CD4-positive, alpha-beta T cell (primary cell): ENCODE data around the gene LDB2. TPM values are rescaled to one million over a fixed set of nuclear protein-coding genes. Genes with fewer than 3 reads are reported as not detected.

Experiments used
- ATAC-seq: fragments of 200-7000 bp; cut with Tn5 transposase; one replicate; pipeline ENCODE4 v1.10.0; 2022; ENCODE audit warnings: mild to moderate bottlenecking; ENCODE audit not compliant: poor library complexity
- CTCF ChIA-PET: fragments of 350-600 bp; sonication (Branson Sonifier 250); formaldehyde crosslinking; loops from one replicate; lab custom pipeline; 2021; ENCODE audit warnings: antibody characterized with exemption, inconsistent platforms; lab: Charles Lee
- POLR2A ChIA-PET: fragments of 350-600 bp; sonication (Branson Sonifier 250); formaldehyde crosslinking; loops from one replicate; lab custom pipeline; 2021; ENCODE audit warnings: antibody characterized with exemption, inconsistent platforms; lab: Charles Lee
- DNase-seq, 14 experiments: peaks; one replicate each; pipeline ENCODE4 v3.0.0-alpha.2; 2013 to 2020; ENCODE audit warnings: mixed read lengths in 2 of 14
- H3K27ac ChIP-seq, 2 donors: one replicate each; pipeline versions ENCODE4 v1.5.1 to v1.7.0; 2013; ENCODE audit warnings: low read length in 2 of 2, low read depth in 1 of 2, mild to moderate bottlenecking in 1 of 2
- H3K27me3 ChIP-seq, 2 experiments: 1 replicate in 1 of 2; 2 replicates in 1 of 2; pipeline versions ENCODE4 v1.6.1 to v1.7.0; 2013; ENCODE audit warnings: low read length in 2 of 2, control low read depth in 1 of 2, mild to moderate bottlenecking in 1 of 2, moderate library complexity in 1 of 2; ENCODE audit not compliant: insufficient read depth in 2 of 2, control insufficient read depth in 1 of 2
- H3K36me3 ChIP-seq: one replicate; pipeline ENCODE4 v1.6.1; 2013; ENCODE audit warnings: low read length, control low read depth; ENCODE audit not compliant: insufficient read depth
- H3K4me1 ChIP-seq: one replicate; pipeline ENCODE4 v1.6.1; 2013; ENCODE audit warnings: low read length, control low read depth; ENCODE audit not compliant: insufficient read depth
- H3K4me3 ChIP-seq: one replicate; pipeline ENCODE4 v1.5.1; 2013; ENCODE audit warnings: mild to moderate bottlenecking, low read length, moderate library complexity
- H3K9me3 ChIP-seq, 2 experiments: 1 replicate in 1 of 2; 2 replicates in 1 of 2; pipeline versions ENCODE4 v1.6.1 to v1.7.0; 2013; ENCODE audit warnings: low read length in 2 of 2, mild to moderate bottlenecking in 2 of 2, control low read depth in 1 of 2, moderate library complexity in 1 of 2; ENCODE audit not compliant: control insufficient read depth in 1 of 2, insufficient read depth in 1 of 2
- H3K27ac Mint-ChIP-seq: one replicate; pipeline ENCODE4 v1.8.0; 2020; ENCODE audit warnings: mixed read lengths
- H3K27me3 Mint-ChIP-seq: one replicate; pipeline ENCODE4 v1.8.0; 2021; ENCODE audit warnings: mixed read lengths
- H3K36me3 Mint-ChIP-seq: one replicate; pipeline ENCODE4 v1.8.0; 2021; ENCODE audit warnings: low read depth, mixed read lengths
- H3K4me1 Mint-ChIP-seq: one replicate; pipeline ENCODE4 v1.8.0; 2021; ENCODE audit warnings: low read depth, mixed read lengths
- H3K4me3 Mint-ChIP-seq: one replicate; pipeline ENCODE4 v1.8.0; 2020; ENCODE audit warnings: mild to moderate bottlenecking, mixed read lengths
- H3K9me3 Mint-ChIP-seq: one replicate; pipeline ENCODE4 v1.8.0; 2020; ENCODE audit warnings: mixed read lengths
- intact Hi-C, 2 experiments: fragments of 100-400 bp; cut with DNase I in 1 of 2; cut with micrococcal nuclease in 1 of 2; formaldehyde crosslinking; loops; one replicate each; pipeline versions ENCODE4 v1.15.1 to v1.9.0; 2023 to 2025; cut with DNase I, micrococcal nuclease
- total RNA-seq, 174 experiments: library from RNA in 2 of 174; stranded (reverse) in 2 of 174; gene quantifications; one replicate each; pipeline ENCODE4 v1.2.3 and lab custom pipeline; 2021 to 2026
- TF ChIP-seq, protein P1 (sequence below): fragments of 200-600 bp; IDR thresholded peaks from one replicate; pipeline ENCODE4 v1.8.0; 2022; ENCODE audit warnings: antibody characterized with exemption, mild to moderate bottlenecking

LDB2 gene
- total RNA-seq, 2 experiments from 2014 or later: not detected

DNA sequence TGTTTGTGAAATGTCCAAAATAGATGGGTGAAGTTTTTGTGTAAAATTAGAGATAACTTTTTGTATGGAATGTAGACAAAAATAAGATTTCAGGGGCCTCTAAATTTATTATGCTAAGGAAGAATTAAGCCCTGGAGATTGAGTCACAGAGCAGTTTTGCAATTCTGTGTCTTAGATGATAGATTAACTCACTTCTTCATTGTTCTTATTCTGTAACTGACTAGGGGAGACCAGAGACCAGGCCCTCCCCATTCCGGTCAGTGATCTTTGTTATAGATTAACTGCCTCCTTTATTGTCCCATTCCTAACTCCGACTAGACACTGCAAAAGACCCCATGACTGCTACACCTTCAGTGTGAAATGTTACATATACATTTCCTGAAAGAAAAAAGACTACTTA is 433.8 kb downstream of the LDB2 start:
- Histone ChIP-seq H3K4me1 (no peaks in the 10 kb centered on the region), H3K4me3 (no peak overlapping the region), H3K27ac (no peak overlapping the region), H3K9me3 (no peaks in the 10 kb centered on the region), H3K36me3 (no peaks in the 10 kb centered on the region), H3K27me3 (no peaks in the 10 kb centered on the region)
- ATAC-seq: no peak
- no peak overlapping the region for H3K27ac Mint-ChIP-seq
- POLR2A ChIA-PET: no interaction called here
- CTCF ChIA-PET: no interaction called here
- no peaks in the 10 kb centered on the region for H3K4me1 Mint-ChIP-seq
- H3K27me3 Mint-ChIP-seq: peaks cover 7% of the 10 kb centered on the region
- TF ChIP-seq, protein P1, sequence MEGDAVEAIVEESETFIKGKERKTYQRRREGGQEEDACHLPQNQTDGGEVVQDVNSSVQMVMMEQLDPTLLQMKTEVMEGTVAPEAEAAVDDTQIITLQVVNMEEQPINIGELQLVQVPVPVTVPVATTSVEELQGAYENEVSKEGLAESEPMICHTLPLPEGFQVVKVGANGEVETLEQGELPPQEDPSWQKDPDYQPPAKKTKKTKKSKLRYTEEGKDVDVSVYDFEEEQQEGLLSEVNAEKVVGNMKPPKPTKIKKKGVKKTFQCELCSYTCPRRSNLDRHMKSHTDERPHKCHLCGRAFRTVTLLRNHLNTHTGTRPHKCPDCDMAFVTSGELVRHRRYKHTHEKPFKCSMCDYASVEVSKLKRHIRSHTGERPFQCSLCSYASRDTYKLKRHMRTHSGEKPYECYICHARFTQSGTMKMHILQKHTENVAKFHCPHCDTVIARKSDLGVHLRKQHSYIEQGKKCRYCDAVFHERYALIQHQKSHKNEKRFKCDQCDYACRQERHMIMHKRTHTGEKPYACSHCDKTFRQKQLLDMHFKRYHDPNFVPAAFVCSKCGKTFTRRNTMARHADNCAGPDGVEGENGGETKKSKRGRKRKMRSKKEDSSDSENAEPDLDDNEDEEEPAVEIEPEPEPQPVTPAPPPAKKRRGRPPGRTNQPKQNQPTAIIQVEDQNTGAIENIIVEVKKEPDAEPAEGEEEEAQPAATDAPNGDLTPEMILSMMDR: no peak
- H3K36me3 Mint-ChIP-seq: no peaks in the 10 kb centered on the region
- DNase-seq: no peak
- peaks cover 2% of the 10 kb centered on the region for H3K9me3 Mint-ChIP-seq
- no peak overlapping the region for H3K4me3 Mint-ChIP-seq
- intact Hi-C loops: no loop called here

DNA sequence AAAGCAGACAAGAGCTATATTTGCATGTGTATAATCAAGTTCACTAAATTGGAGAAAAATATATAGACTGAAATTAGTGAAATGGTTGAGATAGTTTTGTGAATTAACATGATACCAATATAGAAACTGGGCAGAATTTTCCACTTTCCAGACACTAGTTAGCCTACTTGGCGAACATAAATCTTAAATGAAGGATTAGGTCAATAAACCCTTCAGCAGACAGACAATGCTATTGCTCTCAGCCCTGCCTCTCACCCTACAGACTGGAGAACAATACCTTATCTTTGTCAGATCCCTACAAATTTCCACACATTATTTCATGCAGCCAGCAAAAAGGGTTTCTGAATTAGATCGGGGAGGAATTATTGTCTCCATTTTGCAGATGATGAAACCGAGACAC is 435.8 kb downstream of the LDB2 start:
- no peak overlapping the region for H3K27ac Mint-ChIP-seq

DNA sequence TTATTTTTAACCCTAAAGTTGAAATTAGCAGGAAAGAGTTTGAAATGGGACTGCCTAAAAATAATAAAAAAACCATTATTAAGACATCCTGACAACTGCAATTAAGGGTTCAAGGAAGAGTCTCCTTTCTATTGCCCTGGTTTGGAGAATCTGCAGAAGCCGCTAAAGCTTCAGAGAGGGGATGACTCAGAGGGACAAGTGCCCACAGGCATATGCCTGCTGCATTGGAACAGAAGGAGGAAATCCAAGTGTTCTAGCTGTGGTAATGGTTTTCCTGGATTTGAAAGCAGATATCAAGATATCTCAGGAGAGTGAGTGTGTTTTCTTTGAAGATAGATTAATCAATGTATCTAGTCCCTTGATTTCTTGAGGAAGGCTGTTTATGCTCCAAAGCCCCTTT is 437.1 kb downstream of the LDB2 start:
- no peaks in the 10 kb centered on the region for H3K36me3 ChIP-seq
- H3K4me1 ChIP-seq: no peaks in the 10 kb centered on the region
- H3K9me3 Mint-ChIP-seq: no peaks in the 10 kb centered on the region
- no peaks in the 10 kb centered on the region for H3K36me3 Mint-ChIP-seq
- CTCF ChIA-PET: no interaction called here
- peaks cover 14% of the 10 kb centered on the region for H3K27me3 Mint-ChIP-seq
- no peak overlapping the region for H3K27ac Mint-ChIP-seq
- ATAC-seq: no peak
- H3K4me3 ChIP-seq: no peak overlapping the region
- H3K4me1 Mint-ChIP-seq: no peaks in the 10 kb centered on the region
- H3K4me3 Mint-ChIP-seq: no peak overlapping the region
- no peaks in the 10 kb centered on the region for H3K27me3 ChIP-seq
- POLR2A ChIA-PET: no interaction called here
- DNase-seq: no peak
- H3K9me3 ChIP-seq: no peaks in the 10 kb centered on the region
- intact Hi-C loops: no loop called here
- TF ChIP-seq, protein P1: no peak
- no peak overlapping the region for H3K27ac ChIP-seq

More for the DNA sequence above, 435.8 kb downstream of the LDB2 start:
- Mint-ChIP-seq H3K4me3 (no peak overlapping the region), H3K9me3 (no peaks in the 10 kb centered on the region), H3K27me3 (peaks cover 18% of the 10 kb centered on the region), H3K4me1 (no peaks in the 10 kb centered on the region), H3K36me3 (no peaks in the 10 kb centered on the region)
- Histone ChIP-seq H3K4me3 (no peak overlapping the region), H3K4me1 (no peaks in the 10 kb centered on the region), H3K9me3 (no peaks in the 10 kb centered on the region), H3K27me3 (no peaks in the 10 kb centered on the region), H3K36me3 (no peaks in the 10 kb centered on the region), H3K27ac (no peak overlapping the region)
- ChIA-PET CTCF (no interaction called here), POLR2A (no interaction called here)
- ATAC-seq: no peak
- intact Hi-C loops: no loop called here
- no peak for DNase-seq
- TF ChIP-seq, protein P1: no peak
